ENCODE results near the gene CCL28. TPM values are rescaled to one million over a fixed set of nuclear protein-coding genes. Genes with fewer than 3 reads are reported as not detected.
"Not testable (repeated sequence)": the region's sequence is repeated elsewhere in the genome, so short reads cannot be mapped to it uniquely, and the experiment has no call there.

CCL28 gene
- total RNA-seq, 1 donor from 2014 or later, result not detected

DNA sequence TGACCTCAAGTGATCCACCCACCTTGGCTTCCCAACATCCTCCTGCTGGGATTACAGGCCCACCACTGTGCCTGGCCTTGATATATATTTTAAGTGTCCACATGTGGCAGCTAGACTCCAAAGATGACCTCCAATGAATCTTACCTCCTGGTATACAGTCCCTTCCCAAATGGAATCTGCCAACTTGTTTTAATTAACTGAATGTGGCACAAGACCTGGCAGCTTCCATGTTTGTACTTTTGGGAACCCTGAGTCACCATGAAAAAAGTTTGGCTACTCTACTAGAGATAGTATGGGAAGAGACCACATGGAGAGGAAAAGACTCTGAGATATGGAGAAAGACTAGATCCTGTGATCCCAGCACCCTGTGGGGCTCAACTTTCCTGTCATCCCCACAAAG lies 42.5 kb downstream of the CCL28 start:
- Mint-ChIP-seq H3K27me3 (peaks cover 7% of the 10 kb centered on the region), H3K27ac (no peak overlapping the region), H3K36me3 (no peaks in the 10 kb centered on the region), H3K4me1 (ENCODE audit: unreplicated experiment) (no peaks in the 10 kb centered on the region), H3K4me3 (no peak overlapping the region), H3K9me3 (no peaks in the 10 kb centered on the region)
- DNase-seq (ENCODE audit: extremely low spot score, unreplicated experiment), result no peak
- TF ChIP-seq CTCF (conservative IDR thresholded peaks at IDR 0.05), result no peak

DNA sequence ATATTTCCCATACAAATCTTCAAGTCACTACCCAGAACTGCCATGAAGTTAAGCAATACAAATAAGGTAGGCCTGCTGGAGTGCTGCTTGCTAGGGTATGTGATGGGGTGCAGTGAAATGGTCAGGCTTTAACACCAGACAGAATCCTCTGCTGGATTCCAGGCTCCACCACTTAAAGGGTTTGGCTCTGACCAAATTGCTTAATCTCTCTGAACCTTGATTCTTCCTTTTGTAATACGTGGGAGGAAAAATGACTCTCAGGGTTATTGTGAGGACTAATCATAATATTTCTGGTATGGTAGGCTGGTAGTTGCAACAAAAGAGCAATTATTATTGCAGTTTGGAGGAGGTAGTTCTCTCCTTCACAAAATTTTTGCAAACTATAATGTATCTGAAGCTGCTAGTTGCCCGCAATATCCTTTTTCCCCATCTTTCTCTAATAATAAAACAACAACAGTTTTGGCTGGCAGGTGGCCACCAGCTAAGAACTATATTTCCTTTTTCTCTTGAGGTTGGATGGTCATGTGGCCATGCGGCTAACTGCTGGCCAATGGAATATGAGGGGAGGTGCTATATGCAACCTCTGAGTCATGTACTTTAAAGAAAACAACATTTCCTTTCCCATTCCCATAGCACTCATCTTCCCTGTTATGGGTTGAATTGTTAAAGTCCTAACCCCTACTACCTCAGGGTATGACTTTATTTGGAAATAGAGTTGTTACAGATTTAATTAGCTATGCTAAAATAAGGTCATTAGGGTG lies 44.1 kb downstream of the CCL28 start:
- H3K36me3 Mint-ChIP-seq, result no peaks in the 10 kb centered on the region
- no peak overlapping the region for H3K4me3 Mint-ChIP-seq
- no peak for TF ChIP-seq CTCF (conservative IDR thresholded peaks at IDR 0.05)
- H3K27me3 Mint-ChIP-seq, result peaks cover 7% of the 10 kb centered on the region
- H3K9me3 Mint-ChIP-seq, result no peaks in the 10 kb centered on the region
- H3K4me1 Mint-ChIP-seq (ENCODE audit: unreplicated experiment), result no peaks in the 10 kb centered on the region
- no peak overlapping the region for H3K27ac Mint-ChIP-seq
- DNase-seq (ENCODE audit: extremely low spot score, unreplicated experiment), result no peak

- Mint-ChIP-seq H3K36me3 (no peaks in the 10 kb centered on the region), H3K27ac (no peak overlapping the region), H3K4me1 (ENCODE audit: unreplicated experiment) (no peaks in the 10 kb centered on the region), H3K9me3 (no peaks in the 10 kb centered on the region), H3K27me3 (peaks cover 7% of the 10 kb centered on the region), H3K4me3 (no peak overlapping the region)
- TF ChIP-seq CTCF (conservative IDR thresholded peaks at IDR 0.05), result no peak
- DNase-seq (ENCODE audit: extremely low spot score, unreplicated experiment), result no peak
Measured at GRCh38 chr5:43367453-43367852, 44.7 kb downstream of the CCL28 start.

- DNase-seq (ENCODE audit: extremely low spot score, unreplicated experiment); H3K9me3 Mint-ChIP-seq; H3K27ac Mint-ChIP-seq; H3K4me3 Mint-ChIP-seq; H3K36me3 Mint-ChIP-seq; H3K27me3 Mint-ChIP-seq; H3K4me1 Mint-ChIP-seq (ENCODE audit: unreplicated experiment): not testable (repeated sequence)
Measured at GRCh38 chr5:43366680-43367246, 45.4 kb downstream of the CCL28 start.

- H3K4me3 Mint-ChIP-seq; H3K27me3 Mint-ChIP-seq; H3K9me3 Mint-ChIP-seq; DNase-seq (ENCODE audit: extremely low spot score, unreplicated experiment); H3K36me3 Mint-ChIP-seq; H3K4me1 Mint-ChIP-seq (ENCODE audit: unreplicated experiment); H3K27ac Mint-ChIP-seq: not testable (repeated sequence)
Measured at GRCh38 chr5:43365155-43365554, 47.0 kb downstream of the CCL28 start.

DNA sequence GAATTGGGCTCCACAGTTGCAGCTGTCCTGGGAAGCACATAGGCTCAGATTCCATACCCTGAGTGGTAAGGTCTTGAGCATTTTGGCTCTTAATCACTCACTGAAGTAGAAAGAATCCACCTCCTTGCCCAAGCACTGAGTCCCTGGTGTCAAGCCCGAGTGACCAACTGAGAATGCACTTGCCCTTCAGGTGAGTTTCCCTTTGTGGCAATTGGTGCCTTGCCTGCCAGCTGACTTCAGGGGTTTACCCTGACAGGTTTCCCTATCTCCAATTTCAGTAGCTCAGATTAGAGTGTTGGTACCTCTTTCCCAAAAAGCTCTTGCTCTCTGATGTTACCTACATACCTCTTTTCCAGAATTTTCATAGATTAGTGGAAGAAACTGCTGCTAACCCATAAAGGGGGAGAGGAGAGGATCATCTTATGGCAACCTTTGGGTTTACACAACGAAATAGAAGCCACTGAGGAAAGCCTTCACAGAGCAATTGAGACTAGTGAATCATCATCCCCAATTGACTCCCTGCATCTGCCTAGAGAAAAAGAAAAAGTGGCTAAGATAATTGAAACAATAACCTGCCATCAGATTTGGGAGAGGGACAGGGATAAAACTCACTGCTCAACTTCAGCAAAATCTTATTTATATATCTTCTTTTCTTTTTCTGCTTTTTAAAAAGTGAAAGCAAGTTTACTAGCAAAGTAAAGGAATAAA lies 48.6 kb downstream of the CCL28 start:
- peaks cover 7% of the 10 kb centered on the region for H3K27me3 Mint-ChIP-seq
- no peak overlapping the region for H3K4me3 Mint-ChIP-seq
- TF ChIP-seq CTCF (conservative IDR thresholded peaks at IDR 0.05), result no peak
- no peak for DNase-seq (ENCODE audit: extremely low spot score, unreplicated experiment)
- H3K4me1 Mint-ChIP-seq (ENCODE audit: unreplicated experiment), result no peaks in the 10 kb centered on the region
- H3K36me3 Mint-ChIP-seq, result no peaks in the 10 kb centered on the region
- H3K9me3 Mint-ChIP-seq, result peaks cover 13% of the 10 kb centered on the region
- H3K27ac Mint-ChIP-seq, result no peak overlapping the region

Measured in type B pancreatic cell (in vitro differentiated cells).